ENCODE results near the gene ADCK2. TPM values are rescaled to one million over a fixed set of nuclear protein-coding genes. Genes with fewer than 3 reads are reported as not detected.

The ADCK2 gene
- total and polyA plus RNA-seq, 4 donors, result 3.2 to 15.4 (median 11.1) TPM

DNA sequence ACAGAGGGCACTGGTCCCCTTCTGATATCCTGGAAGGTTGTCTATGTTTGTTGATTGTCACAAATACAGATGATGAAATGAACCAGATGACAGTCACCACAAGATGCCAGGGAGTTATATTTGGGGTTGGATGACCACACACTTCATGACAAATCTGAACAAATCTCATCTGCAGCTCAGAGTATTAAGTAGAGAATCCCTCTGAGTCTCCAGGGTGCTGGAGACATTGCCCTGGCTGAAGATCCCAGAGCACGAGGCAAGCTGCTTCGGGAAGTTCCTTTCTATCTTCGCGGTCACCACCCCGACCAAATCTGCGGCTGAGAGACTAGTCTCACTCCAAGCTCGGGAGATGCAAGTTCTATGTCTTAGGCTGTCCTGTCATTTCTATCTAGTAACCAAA lies 41.1 kb upstream of the ADCK2 start:
- no peak overlapping the region for H3K9ac ChIP-seq (ENCODE audit: low read depth in 1 of 2, low read length in 2 of 2)
- no peaks in the 10 kb centered on the region for H3K9me3 ChIP-seq (ENCODE audit: control insufficient read depth in 4 of 4, low read length in 3 of 4)
- H3K4me1 ChIP-seq (ENCODE audit: control insufficient read depth in 4 of 4, insufficient read depth in 4 of 4, low read length in 3 of 4), result peaks cover 5 to 16% (median 11%) of the 10 kb centered on the region in 4 donors
- H3K4me3 ChIP-seq (ENCODE audit: low read depth in 1 of 3, low read length in 3 of 3), result no peak overlapping the region
- H3K36me3 ChIP-seq (ENCODE audit: control insufficient read depth in 4 of 4, insufficient read depth in 3 of 4, low read depth in 1 of 4, low read length in 3 of 4), result no peaks in the 10 kb centered on the region
- no peak for DNase-seq (ENCODE audit: low spot score)
- H3K27ac ChIP-seq (ENCODE audit: low read depth in 1 of 2, low read length in 2 of 2), result peak overlapping the region in 1 of 2 donors; percentile 37
- 84% methylated on average over 7 of the region's 7 CpGs for WGBS
- H3K27me3 ChIP-seq (ENCODE audit: control insufficient read depth in 4 of 4, insufficient read depth in 4 of 4, low read length in 3 of 4), result no peaks in the 10 kb centered on the region
- no peak for TF ChIP-seq HNF4G (IDR thresholded peaks at IDR 0.05)

DNA sequence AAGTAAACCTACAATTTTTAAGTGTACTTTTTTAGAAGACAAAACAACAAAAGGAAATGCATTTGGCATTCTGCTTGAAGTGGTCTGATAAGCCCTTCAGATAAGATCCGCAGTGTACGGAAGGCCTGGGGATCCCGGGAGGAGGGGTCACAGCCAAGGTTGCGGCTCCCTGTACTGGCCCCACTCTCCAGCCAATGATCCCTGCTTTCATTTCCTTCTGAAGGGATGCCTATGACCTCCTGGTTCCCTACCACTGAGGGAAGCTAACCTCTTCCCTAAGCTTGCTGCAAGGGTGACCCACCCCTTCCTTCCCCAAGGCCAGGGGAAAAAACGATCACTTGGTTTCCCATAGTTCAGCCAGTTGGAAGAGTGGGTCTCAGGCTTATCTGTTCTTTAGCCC lies 37.4 kb upstream of the ADCK2 start:
- 71% methylated on average over 5 of the region's 5 CpGs for WGBS
- no peaks in the 10 kb centered on the region for H3K36me3 ChIP-seq (ENCODE audit: control insufficient read depth in 4 of 4, insufficient read depth in 3 of 4, low read depth in 1 of 4, low read length in 3 of 4)
- TF ChIP-seq GABPA (IDR thresholded peaks at IDR 0.05 in 1 of 2, conservative IDR thresholded peaks at IDR 0.05 in 1 of 2) (no peak), HNF4A (conservative IDR thresholded peaks at IDR 0.05) (no peak), YY1 (IDR thresholded peaks at IDR 0.05) (no peak), RXRA (IDR thresholded peaks at IDR 0.05) (peak in 1 of 2 donors; percentile 6), HNF4G (IDR thresholded peaks at IDR 0.05) (no peak), NR2F2 (IDR thresholded peaks at IDR 0.05) (peak; percentile 97)
- TF ChIP-seq, protein P1, sequence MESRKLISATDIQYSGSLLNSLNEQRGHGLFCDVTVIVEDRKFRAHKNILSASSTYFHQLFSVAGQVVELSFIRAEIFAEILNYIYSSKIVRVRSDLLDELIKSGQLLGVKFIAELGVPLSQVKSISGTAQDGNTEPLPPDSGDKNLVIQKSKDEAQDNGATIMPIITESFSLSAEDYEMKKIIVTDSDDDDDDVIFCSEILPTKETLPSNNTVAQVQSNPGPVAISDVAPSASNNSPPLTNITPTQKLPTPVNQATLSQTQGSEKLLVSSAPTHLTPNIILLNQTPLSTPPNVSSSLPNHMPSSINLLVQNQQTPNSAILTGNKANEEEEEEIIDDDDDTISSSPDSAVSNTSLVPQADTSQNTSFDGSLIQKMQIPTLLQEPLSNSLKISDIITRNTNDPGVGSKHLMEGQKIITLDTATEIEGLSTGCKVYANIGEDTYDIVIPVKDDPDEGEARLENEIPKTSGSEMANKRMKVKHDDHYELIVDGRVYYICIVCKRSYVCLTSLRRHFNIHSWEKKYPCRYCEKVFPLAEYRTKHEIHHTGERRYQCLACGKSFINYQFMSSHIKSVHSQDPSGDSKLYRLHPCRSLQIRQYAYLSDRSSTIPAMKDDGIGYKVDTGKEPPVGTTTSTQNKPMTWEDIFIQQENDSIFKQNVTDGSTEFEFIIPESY (IDR thresholded peaks at IDR 0.05), result no peak
- TF ChIP-seq, protein P2, sequence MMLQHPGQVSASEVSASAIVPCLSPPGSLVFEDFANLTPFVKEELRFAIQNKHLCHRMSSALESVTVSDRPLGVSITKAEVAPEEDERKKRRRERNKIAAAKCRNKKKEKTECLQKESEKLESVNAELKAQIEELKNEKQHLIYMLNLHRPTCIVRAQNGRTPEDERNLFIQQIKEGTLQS (IDR thresholded peaks at IDR 0.05), result no peak
- H3K9ac ChIP-seq (ENCODE audit: low read depth in 1 of 2, low read length in 2 of 2), result no peak overlapping the region
- peaks cover 0 to 22% (median 6%) of the 10 kb centered on the region in 4 donors for H3K4me1 ChIP-seq (ENCODE audit: control insufficient read depth in 4 of 4, insufficient read depth in 4 of 4, low read length in 3 of 4)
- no peaks in the 10 kb centered on the region for H3K9me3 ChIP-seq (ENCODE audit: control insufficient read depth in 4 of 4, low read length in 3 of 4)
- no peak for DNase-seq (ENCODE audit: low spot score)
- H3K27ac ChIP-seq (ENCODE audit: low read depth in 1 of 2, low read length in 2 of 2), result peak overlapping the region in 1 of 2 donors; percentile 24
- peaks cover 0 to 3% (median 0%) of the 10 kb centered on the region in 4 donors for H3K27me3 ChIP-seq (ENCODE audit: control insufficient read depth in 4 of 4, insufficient read depth in 4 of 4, low read length in 3 of 4)
- no peak overlapping the region for H3K4me3 ChIP-seq (ENCODE audit: low read depth in 1 of 3, low read length in 3 of 3)

DNA sequence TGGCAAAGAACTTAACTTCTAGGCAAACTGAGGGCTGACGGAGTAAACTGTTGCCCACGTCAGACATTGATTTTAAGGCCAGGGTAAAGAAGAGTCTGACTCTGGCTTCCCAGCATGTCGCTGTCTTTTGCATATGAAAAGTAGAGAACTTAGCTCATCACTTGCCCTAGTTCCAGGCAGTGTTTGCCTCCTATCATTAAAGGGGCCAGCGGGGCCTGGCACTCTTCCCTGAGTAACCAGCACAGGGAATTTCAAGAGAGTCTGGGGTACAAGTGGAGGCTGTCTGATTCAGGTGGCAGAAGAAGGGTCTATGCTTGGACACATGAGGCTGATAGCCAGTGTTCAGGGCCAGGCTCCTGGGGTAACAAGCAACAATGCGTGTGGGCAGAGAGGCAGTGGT lies 36.9 kb upstream of the ADCK2 start:
- Histone ChIP-seq H3K4me3 (ENCODE audit: low read depth in 1 of 3, low read length in 3 of 3) (no peak overlapping the region), H3K27ac (ENCODE audit: low read depth in 1 of 2, low read length in 2 of 2) (peak overlapping the region; percentile 19 to 24), H3K27me3 (ENCODE audit: control insufficient read depth in 4 of 4, insufficient read depth in 4 of 4, low read length in 3 of 4) (peaks cover 0 to 3% (median 0%) of the 10 kb centered on the region in 4 donors), H3K36me3 (ENCODE audit: control insufficient read depth in 4 of 4, insufficient read depth in 3 of 4, low read depth in 1 of 4, low read length in 3 of 4) (no peaks in the 10 kb centered on the region), H3K9me3 (ENCODE audit: control insufficient read depth in 4 of 4, low read length in 3 of 4) (no peaks in the 10 kb centered on the region), H3K4me1 (ENCODE audit: control insufficient read depth in 4 of 4, insufficient read depth in 4 of 4, low read length in 3 of 4) (peaks cover 0 to 25% (median 8%) of the 10 kb centered on the region in 4 donors), H3K9ac (ENCODE audit: low read depth in 1 of 2, low read length in 2 of 2) (no peak overlapping the region)
- 81% methylated on average over 5 of the region's 5 CpGs for WGBS
- TF ChIP-seq YY1 (IDR thresholded peaks at IDR 0.05) (no peak), EGR1 (IDR thresholded peaks at IDR 0.05; ENCODE audit: low read depth in 2 of 2) (no peak), RXRA (IDR thresholded peaks at IDR 0.05) (no peak), HNF4G (IDR thresholded peaks at IDR 0.05) (no peak), FOXA2 (IDR thresholded peaks at IDR 0.05) (no peak)
- TF ChIP-seq, protein P1 (IDR thresholded peaks at IDR 0.05), result no peak
- TF ChIP-seq, protein P3, sequence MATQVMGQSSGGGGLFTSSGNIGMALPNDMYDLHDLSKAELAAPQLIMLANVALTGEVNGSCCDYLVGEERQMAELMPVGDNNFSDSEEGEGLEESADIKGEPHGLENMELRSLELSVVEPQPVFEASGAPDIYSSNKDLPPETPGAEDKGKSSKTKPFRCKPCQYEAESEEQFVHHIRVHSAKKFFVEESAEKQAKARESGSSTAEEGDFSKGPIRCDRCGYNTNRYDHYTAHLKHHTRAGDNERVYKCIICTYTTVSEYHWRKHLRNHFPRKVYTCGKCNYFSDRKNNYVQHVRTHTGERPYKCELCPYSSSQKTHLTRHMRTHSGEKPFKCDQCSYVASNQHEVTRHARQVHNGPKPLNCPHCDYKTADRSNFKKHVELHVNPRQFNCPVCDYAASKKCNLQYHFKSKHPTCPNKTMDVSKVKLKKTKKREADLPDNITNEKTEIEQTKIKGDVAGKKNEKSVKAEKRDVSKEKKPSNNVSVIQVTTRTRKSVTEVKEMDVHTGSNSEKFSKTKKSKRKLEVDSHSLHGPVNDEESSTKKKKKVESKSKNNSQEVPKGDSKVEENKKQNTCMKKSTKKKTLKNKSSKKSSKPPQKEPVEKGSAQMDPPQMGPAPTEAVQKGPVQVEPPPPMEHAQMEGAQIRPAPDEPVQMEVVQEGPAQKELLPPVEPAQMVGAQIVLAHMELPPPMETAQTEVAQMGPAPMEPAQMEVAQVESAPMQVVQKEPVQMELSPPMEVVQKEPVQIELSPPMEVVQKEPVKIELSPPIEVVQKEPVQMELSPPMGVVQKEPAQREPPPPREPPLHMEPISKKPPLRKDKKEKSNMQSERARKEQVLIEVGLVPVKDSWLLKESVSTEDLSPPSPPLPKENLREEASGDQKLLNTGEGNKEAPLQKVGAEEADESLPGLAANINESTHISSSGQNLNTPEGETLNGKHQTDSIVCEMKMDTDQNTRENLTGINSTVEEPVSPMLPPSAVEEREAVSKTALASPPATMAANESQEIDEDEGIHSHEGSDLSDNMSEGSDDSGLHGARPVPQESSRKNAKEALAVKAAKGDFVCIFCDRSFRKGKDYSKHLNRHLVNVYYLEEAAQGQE (IDR thresholded peaks at IDR 0.05), result no peak
- TF ChIP-seq, protein P4, sequence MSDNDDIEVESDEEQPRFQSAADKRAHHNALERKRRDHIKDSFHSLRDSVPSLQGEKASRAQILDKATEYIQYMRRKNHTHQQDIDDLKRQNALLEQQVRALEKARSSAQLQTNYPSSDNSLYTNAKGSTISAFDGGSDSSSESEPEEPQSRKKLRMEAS (IDR thresholded peaks at IDR 0.05), result no peak
- DNase-seq (ENCODE audit: low spot score), result no peak

All from liver (tissue), 9 donors.